IMR-90 (cell line): ENCODE measurements around the gene HYDIN. TPM values are rescaled to one million over a fixed set of nuclear protein-coding genes. Genes with fewer than 3 reads are reported as not detected.

ENCODE experiments used
- ATAC-seq: fragments of 200-7000 bp; cut with Tn5 transposase; 2 replicates; pipeline ENCODE4 v1.9.1; 2020; ENCODE audit warnings: low read depth, mild to moderate bottlenecking, moderate library complexity
- BruUV-seq: library from RNA; stranded (reverse); fragments of 400-500 nt; replicated peaks from 2 replicates; lab custom pipeline; 2021; lab: Mats Ljungman, UMichigan
- CTCF ChIA-PET: fragments of 300-600 bp; formaldehyde crosslinking; extraction: SDS; loops from one replicate; lab custom pipeline; 2021; ENCODE audit warnings: antibody characterized with exemption; lab: Yijun Ruan, JAX
- POLR2A ChIA-PET: fragments of 300-600 bp; sonication (Branson Sonifier 250); formaldehyde crosslinking; loops from one replicate; lab custom pipeline; 2022; ENCODE audit warnings: antibody characterized with exemption; ENCODE audit not compliant: unreplicated experiment; lab: Charles Lee
- DNase-seq: peaks from one replicate; pipeline ENCODE4 v3.0.0; 2013
- H2AFZ ChIP-seq: replicated peaks from 2 replicates; pipeline ENCODE3; 2013; ENCODE audit warnings: low read length, mild to moderate bottlenecking; ENCODE audit not compliant: poor library complexity
- H2AK5ac ChIP-seq: 2 replicates; pipeline ENCODE4 v1.6.1; 2013; ENCODE audit warnings: low read depth, low read length, inconsistent platforms
- H2AK9ac ChIP-seq: replicated peaks from 2 replicates; pipeline ENCODE3; 2013; ENCODE audit warnings: mild to moderate bottlenecking, low read depth, low read length, moderate library complexity; ENCODE audit not compliant: poor library complexity
- H2BK120ac ChIP-seq: 2 replicates; pipeline ENCODE4 v1.6.1; 2013; ENCODE audit warnings: low read depth, low read length, inconsistent platforms
- H2BK15ac ChIP-seq: 3 replicates; pipeline ENCODE4 v1.6.1; 2013; ENCODE audit warnings: low read depth, low read length, inconsistent platforms
- H2BK20ac ChIP-seq: 2 replicates; pipeline ENCODE4 v1.6.1; 2013; ENCODE audit warnings: low read depth, mild to moderate bottlenecking, inconsistent platforms, low read length, moderate library complexity
- H2BK5ac ChIP-seq: 2 replicates; pipeline ENCODE4 v1.6.1; 2013; ENCODE audit warnings: mild to moderate bottlenecking, low read depth, low read length, inconsistent platforms; ENCODE audit not compliant: poor library complexity, severe bottlenecking
- H3K14ac ChIP-seq: replicated peaks from 2 replicates; pipeline ENCODE4 v1.6.1; 2013; ENCODE audit warnings: low read depth, low read length, inconsistent platforms
- H3K18ac ChIP-seq: 2 replicates; pipeline ENCODE4 v1.6.1; 2013; ENCODE audit warnings: low read depth, low read length, control low read depth
- H3K23ac ChIP-seq: 2 replicates; pipeline ENCODE4 v1.6.1; 2013; ENCODE audit warnings: low read depth, low read length, inconsistent platforms
- H3K27ac ChIP-seq: 2 replicates; pipeline ENCODE4 v1.5.1; 2013; ENCODE audit warnings: mild to moderate bottlenecking, control low read depth, low read length; ENCODE audit not compliant: insufficient read depth
- H3K27me3 ChIP-seq: 2 replicates; pipeline ENCODE4 v1.6.1; 2013; ENCODE audit warnings: low read length; ENCODE audit not compliant: control insufficient read depth, insufficient read depth
- H3K36me3 ChIP-seq: 2 replicates; pipeline ENCODE4 v1.6.1; 2013; ENCODE audit warnings: low read length, mixed read lengths; ENCODE audit not compliant: control insufficient read depth, insufficient read depth
- H3K4ac ChIP-seq: 2 replicates; pipeline ENCODE4 v1.6.1; 2013; ENCODE audit warnings: low read depth, low read length, inconsistent platforms
- H3K4me1 ChIP-seq: 2 replicates; pipeline ENCODE4 v1.6.1; 2013; ENCODE audit warnings: low read length, mixed read lengths; ENCODE audit not compliant: control insufficient read depth, insufficient read depth
- H3K4me2 ChIP-seq: 2 replicates; pipeline ENCODE4 v1.6.1; 2013; ENCODE audit warnings: low read depth, mild to moderate bottlenecking, control low read depth, low read length, moderate library complexity
- H3K4me3 ChIP-seq: 2 replicates; pipeline ENCODE4 v1.5.1; 2013; ENCODE audit warnings: low read depth, mild to moderate bottlenecking, control low read depth, low read length, moderate library complexity; ENCODE audit not compliant: insufficient read depth
- H3K56ac ChIP-seq: 2 replicates; pipeline ENCODE4 v1.6.1; 2013; ENCODE audit warnings: low read length, inconsistent platforms; ENCODE audit not compliant: insufficient read depth; ENCODE audit errors: extremely low read depth
- H3K79me1 ChIP-seq, 2 experiments: 2 replicates each; pipeline ENCODE4 v1.6.1; 2013; ENCODE audit warnings: low read length in 2 of 2, inconsistent platforms in 1 of 2, low read depth in 1 of 2
- H3K9ac ChIP-seq: 2 replicates; pipeline ENCODE4 v1.6.1; 2013; ENCODE audit warnings: low read depth, low read length, control low read depth
- H3K9me1 ChIP-seq: 2 replicates; pipeline ENCODE4 v1.6.1; 2013; ENCODE audit warnings: low read length, inconsistent platforms; ENCODE audit not compliant: insufficient read depth
- H3K9me3 ChIP-seq: 2 replicates; pipeline ENCODE4 v1.6.1; 2013; ENCODE audit warnings: low read length; ENCODE audit not compliant: control insufficient read depth, insufficient read depth
- H4K20me1 ChIP-seq: 2 replicates; pipeline ENCODE4 v1.6.1; 2013; ENCODE audit warnings: low read length, inconsistent platforms; ENCODE audit not compliant: insufficient read depth
- H4K5ac ChIP-seq: 2 replicates; pipeline ENCODE4 v1.6.1; 2013; ENCODE audit warnings: mild to moderate bottlenecking, low read depth, low read length, control low read depth
- H4K8ac ChIP-seq, 2 experiments: 2 replicates each; pipeline ENCODE4 v1.6.1; 2013; ENCODE audit warnings: low read depth in 2 of 2, low read length in 2 of 2, control low read depth in 1 of 2, inconsistent platforms in 1 of 2
- H4K91ac ChIP-seq: 2 replicates; pipeline ENCODE4 v1.6.1; 2013; ENCODE audit warnings: low read depth, low read length, inconsistent platforms; ENCODE audit not compliant: insufficient read depth
- BHLHE40 ChIP-seq: fragments of 150-350 bp; IDR thresholded peaks from 2 replicates; pipeline ENCODE4 v1.6.1; 2016; ENCODE audit warnings: mild to moderate bottlenecking, low read depth, low read length
- CEBPB ChIP-seq: IDR thresholded peaks from 2 replicates; pipeline ENCODE4 v1.6.1; 2012; ENCODE audit warnings: low read depth, low read length, improper control_type of control experiment
- CHD1 ChIP-seq: IDR thresholded peaks from 2 replicates; pipeline ENCODE4 v1.6.1; 2012; ENCODE audit warnings: low read depth, low read length, improper control_type of control experiment
- ELK1 ChIP-seq: fragments of 150-350 bp; IDR thresholded peaks from 2 replicates; pipeline ENCODE4 v1.6.1; 2016; ENCODE audit warnings: low read depth, mild to moderate bottlenecking, low read length, moderate library complexity, borderline replicate concordance
- MAFK ChIP-seq: IDR thresholded peaks from 2 replicates; pipeline ENCODE4 v1.6.1; 2012; ENCODE audit warnings: low read depth, low read length, improper control_type of control experiment
- NFE2L2 ChIP-seq: fragments of 150-350 bp; IDR thresholded peaks from 2 replicates; pipeline ENCODE4 v1.6.1; 2016; ENCODE audit warnings: low read depth, mild to moderate bottlenecking, low read length
- POLR2A ChIP-seq: IDR thresholded peaks from 2 replicates; pipeline ENCODE4 v1.6.1; 2012; ENCODE audit warnings: mild to moderate bottlenecking, low read depth, low read length
- RAD21 ChIP-seq: IDR thresholded peaks from 2 replicates; pipeline ENCODE4 v1.6.1; 2012; ENCODE audit warnings: low read length, improper control_type of control experiment
- RFX5 ChIP-seq: IDR thresholded peaks from 2 replicates; pipeline ENCODE4 v1.8.0; 2012; ENCODE audit warnings: low read depth, mild to moderate bottlenecking, low read length, moderate library complexity
- SMC3 ChIP-seq: fragments of 150-350 bp; IDR thresholded peaks from 2 replicates; pipeline ENCODE4 v1.6.1; 2016; ENCODE audit warnings: low read depth, mild to moderate bottlenecking, antibody characterized with exemption, low read length, moderate library complexity
- USF2 ChIP-seq: fragments of 150-350 bp; IDR thresholded peaks from 2 replicates; pipeline ENCODE4 v1.6.1; 2017; ENCODE audit warnings: mild to moderate bottlenecking, antibody characterized with exemption, low read length, low read depth
- WGBS, 2 experiments: methylation state at CpG; one replicate each; pipeline versions ENCODE4 v1.1.5 to v1.1.7; 2013; ENCODE audit warnings: missing lambda C conversion rate in 2 of 2; ENCODE audit not compliant: insufficient read length in 1 of 2; ENCODE audit errors: extremely low coverage in 2 of 2; 5-methylcytosine and 5-hydroxymethylcytosine counted together
- dilution Hi-C: fragments of 300-500 bp; cut with HindIII; formaldehyde crosslinking; loops from one replicate; pipeline ENCODE4 v1.14.3; 2018; ENCODE audit warnings: low sequenced_read_pairs; ENCODE audit not compliant: unreplicated experiment
- in situ Hi-C: fragments of 300-500 bp; cut with MboI; formaldehyde crosslinking; loops from 3 replicates; pipeline ENCODE4 v1.14.3; 2019; ENCODE audit warnings: low sequenced_read_pairs, inconsistent platforms, mixed read lengths
- intact Hi-C: fragments of 100-400 bp; cut with micrococcal nuclease; formaldehyde crosslinking; loops from 2 replicates; pipeline ENCODE4 v1.10.0; 2022
- polyA plus RNA-seq, 3 experiments: library from polyadenylated mRNA; depleted of rRNA; stranded (reverse); fragments of >200 nt; gene quantifications; 2 replicates each; pipeline ENCODE4 v1.2.3, GENCODE V29; 2012; ENCODE audit warnings: low replicate concordance in 1 of 3
- total RNA-seq: library from RNA; depleted of rRNA; stranded (reverse); fragments of >200 nt; gene quantifications from 2 replicates; pipeline ENCODE4 v1.2.3, GENCODE V29; 2012

HYDIN gene
- total and polyA plus RNA-seq, 2 of the 4 experiments (the other 2 are of a cell fraction): 0.18 to 0.27 TPM

GRCh38 chr16:71259086-71259485, 28.6 kb upstream of the HYDIN start:
- TF ChIP-seq RAD21 (no peak), NFE2L2 (no peak), USF2 (no peak), RFX5 (no peak), SMC3 (no peak), ELK1 (no peak), CEBPB (no peak), POLR2A (no peak), BHLHE40 (no peak), MAFK (no peak), CHD1 (no peak)
- Histone ChIP-seq H3K9me1 (no peaks in the 10 kb centered on the region), H3K27ac (no peak overlapping the region), H2BK5ac (no peak overlapping the region), H4K91ac (no peak overlapping the region), H2BK20ac (no peak overlapping the region), H3K9ac (no peak overlapping the region), H2AFZ (no peak overlapping the region), H2BK15ac (no peak overlapping the region), H2AK9ac (no peak overlapping the region), H3K18ac (no peak overlapping the region), H3K27me3 (no peaks in the 10 kb centered on the region), H3K9me3 (no peaks in the 10 kb centered on the region), H3K56ac (no peak overlapping the region), H3K4me3 (no peak overlapping the region), H2AK5ac (no peak overlapping the region), H4K20me1 (no peaks in the 10 kb centered on the region), H3K79me1 (no peaks in the 10 kb centered on the region), H4K8ac (no peak overlapping the region), H3K4me2 (no peak overlapping the region), H3K23ac (no peak overlapping the region), H3K14ac (no peak overlapping the region), H3K4me1 (no peaks in the 10 kb centered on the region), H3K4ac (no peak overlapping the region), H2BK120ac (no peak overlapping the region), H4K5ac (no peak overlapping the region), H3K36me3 (no peaks in the 10 kb centered on the region)
- no TSS peak for BruUV-seq
- dilution Hi-C loops (no loop called here), in situ Hi-C loops (no loop called here), intact Hi-C loops (no loop called here)
- ChIA-PET CTCF (no interaction called here), POLR2A (no interaction called here)
- no peak for DNase-seq
- WGBS, 2 experiments: 38% methylated on average over 3 of the region's 5 CpGs; no CpG with 5 or more reads in 1 of the 2 experiments
- no peak for ATAC-seq
